Measurements from ENCODE around the gene SLC25A53. TPM values are rescaled to one million over a fixed set of nuclear protein-coding genes. Genes with fewer than 3 reads are reported as not detected.
A peak's percentile ranks its signal among the peaks of the same experiment; 100 is the strongest.

Gene SLC25A53
- total and polyA plus RNA-seq, 2 donors = 3.0 to 6.1 TPM

- 98% methylated on average over 3 of the region's 3 CpGs for WGBS
- H3K36me3 ChIP-seq (ENCODE audit: control insufficient read depth in 2 of 2, insufficient read depth in 2 of 2, low read length in 1 of 2) = no peaks in the 10 kb centered on the region
- H3K4me1 ChIP-seq (ENCODE audit: control insufficient read depth in 2 of 2, insufficient read depth in 2 of 2, low read length in 2 of 2) = peaks cover 0 to 2% of the 10 kb centered on the region in 2 donors
- H3K27me3 ChIP-seq (ENCODE audit: control insufficient read depth in 2 of 2, insufficient read depth in 1 of 2, low read length in 1 of 2) = no peaks in the 10 kb centered on the region
- no peak for DNase-seq (ENCODE audit: low read depth in 6 of 9, low spot score in 9 of 9)
- H3K4me3 ChIP-seq (ENCODE audit: low read length in 2 of 2) = no peak overlapping the region
- H3K27ac ChIP-seq (ENCODE audit: low read depth in 1 of 2, low read length in 1 of 2) = no peak overlapping the region
- H3K9me3 ChIP-seq (ENCODE audit: control insufficient read depth in 2 of 2, insufficient read depth in 1 of 2, low read length in 1 of 2) = no peaks in the 10 kb centered on the region
Measured at GRCh38 chrX:104137496-104137895, 19.3 kb downstream of the SLC25A53 start.

GRCh38 chrX:104136241-104137019, 20.4 kb downstream of the SLC25A53 start:
- WGBS = 35% methylated on average over 10 of the region's 10 CpGs
- no peaks in the 10 kb centered on the region for H3K9me3 ChIP-seq (ENCODE audit: control insufficient read depth in 2 of 2, insufficient read depth in 1 of 2, low read length in 1 of 2)
- no peaks in the 10 kb centered on the region for H3K36me3 ChIP-seq (ENCODE audit: control insufficient read depth in 2 of 2, insufficient read depth in 2 of 2, low read length in 1 of 2)
- peak in 8 of 9 donors; percentile 35 to 80 (median 54) for DNase-seq (ENCODE audit: low read depth in 6 of 9, low spot score in 9 of 9)
- H3K27ac ChIP-seq (ENCODE audit: low read depth in 1 of 2, low read length in 1 of 2) = no peak overlapping the region
- H3K4me3 ChIP-seq (ENCODE audit: low read length in 2 of 2) = no peak overlapping the region
- peaks cover 0 to 2% of the 10 kb centered on the region in 2 donors for H3K4me1 ChIP-seq (ENCODE audit: control insufficient read depth in 2 of 2, insufficient read depth in 2 of 2, low read length in 2 of 2)
- H3K27me3 ChIP-seq (ENCODE audit: control insufficient read depth in 2 of 2, insufficient read depth in 1 of 2, low read length in 1 of 2) = no peaks in the 10 kb centered on the region

GRCh38 chrX:104135677-104136076, 21.1 kb downstream of the SLC25A53 start:
- no peaks in the 10 kb centered on the region for H3K27me3 ChIP-seq (ENCODE audit: control insufficient read depth in 2 of 2, insufficient read depth in 1 of 2, low read length in 1 of 2)
- peaks cover 0 to 2% of the 10 kb centered on the region in 2 donors for H3K36me3 ChIP-seq (ENCODE audit: control insufficient read depth in 2 of 2, insufficient read depth in 2 of 2, low read length in 1 of 2)
- no peaks in the 10 kb centered on the region for H3K9me3 ChIP-seq (ENCODE audit: control insufficient read depth in 2 of 2, insufficient read depth in 1 of 2, low read length in 1 of 2)
- WGBS = 100% methylated on average over 1 of the region's 1 CpG
- H3K4me3 ChIP-seq (ENCODE audit: low read length in 2 of 2) = no peak overlapping the region
- peaks cover 0 to 2% of the 10 kb centered on the region in 2 donors for H3K4me1 ChIP-seq (ENCODE audit: control insufficient read depth in 2 of 2, insufficient read depth in 2 of 2, low read length in 2 of 2)
- no peak overlapping the region for H3K27ac ChIP-seq (ENCODE audit: low read depth in 1 of 2, low read length in 1 of 2)
- no peak for DNase-seq (ENCODE audit: low read depth in 6 of 9, low spot score in 9 of 9)

- 96% methylated on average over 5 of the region's 5 CpGs for WGBS
- DNase-seq (ENCODE audit: low read depth in 6 of 9, low spot score in 9 of 9) = no peak
- Histone ChIP-seq H3K4me1 (ENCODE audit: control insufficient read depth in 2 of 2, insufficient read depth in 2 of 2, low read length in 2 of 2) (peaks cover 0 to 2% of the 10 kb centered on the region in 2 donors), H3K9me3 (ENCODE audit: control insufficient read depth in 2 of 2, insufficient read depth in 1 of 2, low read length in 1 of 2) (no peaks in the 10 kb centered on the region), H3K27me3 (ENCODE audit: control insufficient read depth in 2 of 2, insufficient read depth in 1 of 2, low read length in 1 of 2) (no peaks in the 10 kb centered on the region), H3K4me3 (ENCODE audit: low read length in 2 of 2) (no peak overlapping the region), H3K27ac (ENCODE audit: low read depth in 1 of 2, low read length in 1 of 2) (no peak overlapping the region), H3K36me3 (ENCODE audit: control insufficient read depth in 2 of 2, insufficient read depth in 2 of 2, low read length in 1 of 2) (peaks cover 2 to 5% of the 10 kb centered on the region in 2 donors)
Measured at GRCh38 chrX:104134583-104135261, 22.1 kb downstream of the SLC25A53 start.

- no peak for DNase-seq (ENCODE audit: low read depth in 6 of 9, low spot score in 9 of 9)
- Histone ChIP-seq H3K9me3 (ENCODE audit: control insufficient read depth in 2 of 2, insufficient read depth in 1 of 2, low read length in 1 of 2) (no peaks in the 10 kb centered on the region), H3K36me3 (ENCODE audit: control insufficient read depth in 2 of 2, insufficient read depth in 2 of 2, low read length in 1 of 2) (peaks cover 2 to 5% of the 10 kb centered on the region in 2 donors), H3K4me3 (ENCODE audit: low read length in 2 of 2) (no peak overlapping the region), H3K27me3 (ENCODE audit: control insufficient read depth in 2 of 2, insufficient read depth in 1 of 2, low read length in 1 of 2) (no peaks in the 10 kb centered on the region), H3K4me1 (ENCODE audit: control insufficient read depth in 2 of 2, insufficient read depth in 2 of 2, low read length in 2 of 2) (no peaks in the 10 kb centered on the region), H3K27ac (ENCODE audit: low read depth in 1 of 2, low read length in 1 of 2) (no peak overlapping the region)
- WGBS = 97% methylated on average over 6 of the region's 6 CpGs
Measured at GRCh38 chrX:104130808-104131207, 26.0 kb downstream of the SLC25A53 start.

- H3K9me3 ChIP-seq (ENCODE audit: control insufficient read depth in 2 of 2, insufficient read depth in 1 of 2, low read length in 1 of 2) = no peaks in the 10 kb centered on the region
- no peak overlapping the region for H3K4me3 ChIP-seq (ENCODE audit: low read length in 2 of 2)
- no peak for DNase-seq (ENCODE audit: low read depth in 6 of 9, low spot score in 9 of 9)
- H3K4me1 ChIP-seq (ENCODE audit: control insufficient read depth in 2 of 2, insufficient read depth in 2 of 2, low read length in 2 of 2) = peaks cover 0 to 2% of the 10 kb centered on the region in 2 donors
- H3K27ac ChIP-seq (ENCODE audit: low read depth in 1 of 2, low read length in 1 of 2) = no peak overlapping the region
- H3K36me3 ChIP-seq (ENCODE audit: control insufficient read depth in 2 of 2, insufficient read depth in 2 of 2, low read length in 1 of 2) = peaks cover 2 to 5% of the 10 kb centered on the region in 2 donors
- WGBS = 96% methylated on average over 2 of the region's 2 CpGs
- H3K27me3 ChIP-seq (ENCODE audit: control insufficient read depth in 2 of 2, insufficient read depth in 1 of 2, low read length in 1 of 2) = no peaks in the 10 kb centered on the region
Measured at GRCh38 chrX:104126856-104127255, 30.0 kb downstream of the SLC25A53 start.

GRCh38 chrX:104122829-104123228, 34.0 kb downstream of the SLC25A53 start:
- peaks cover 0 to 2% of the 10 kb centered on the region in 2 donors for H3K4me1 ChIP-seq (ENCODE audit: control insufficient read depth in 2 of 2, insufficient read depth in 2 of 2, low read length in 2 of 2)
- H3K36me3 ChIP-seq (ENCODE audit: control insufficient read depth in 2 of 2, insufficient read depth in 2 of 2, low read length in 1 of 2) = no peaks in the 10 kb centered on the region
- WGBS = 16% methylated on average over 5 of the region's 5 CpGs
- peak in 2 of 9 donors; percentile 11 to 37 for DNase-seq (ENCODE audit: low read depth in 6 of 9, low spot score in 9 of 9)
- H3K27ac ChIP-seq (ENCODE audit: low read depth in 1 of 2, low read length in 1 of 2) = no peak overlapping the region
- no peaks in the 10 kb centered on the region for H3K27me3 ChIP-seq (ENCODE audit: control insufficient read depth in 2 of 2, insufficient read depth in 1 of 2, low read length in 1 of 2)
- H3K9me3 ChIP-seq (ENCODE audit: control insufficient read depth in 2 of 2, insufficient read depth in 1 of 2, low read length in 1 of 2) = no peaks in the 10 kb centered on the region
- no peak overlapping the region for H3K4me3 ChIP-seq (ENCODE audit: low read length in 2 of 2)

GRCh38 chrX:104118765-104119164, 38.0 kb downstream of the SLC25A53 start:
- 100% methylated on average over 1 of the region's 1 CpG for WGBS

GRCh38 chrX:104117759-104118158, 39.0 kb downstream of the SLC25A53 start:
- Histone ChIP-seq H3K36me3 (ENCODE audit: control insufficient read depth in 2 of 2, insufficient read depth in 2 of 2, low read length in 1 of 2) (no peaks in the 10 kb centered on the region), H3K4me3 (ENCODE audit: low read length in 2 of 2) (no peak overlapping the region), H3K4me1 (ENCODE audit: control insufficient read depth in 2 of 2, insufficient read depth in 2 of 2, low read length in 2 of 2) (peaks cover 0 to 7% of the 10 kb centered on the region in 2 donors), H3K27me3 (ENCODE audit: control insufficient read depth in 2 of 2, insufficient read depth in 1 of 2, low read length in 1 of 2) (peaks cover 0 to 16% of the 10 kb centered on the region in 2 donors), H3K9me3 (ENCODE audit: control insufficient read depth in 2 of 2, insufficient read depth in 1 of 2, low read length in 1 of 2) (no peaks in the 10 kb centered on the region), H3K27ac (ENCODE audit: low read depth in 1 of 2, low read length in 1 of 2) (no peak overlapping the region)
- no peak for DNase-seq (ENCODE audit: low read depth in 6 of 9, low spot score in 9 of 9)

More at GRCh38 chrX:104118765-104119164, 38.0 kb downstream of the SLC25A53 start:
- no peak overlapping the region for H3K4me3 ChIP-seq (ENCODE audit: low read length in 2 of 2)
- H3K4me1 ChIP-seq (ENCODE audit: control insufficient read depth in 2 of 2, insufficient read depth in 2 of 2, low read length in 2 of 2) = peaks cover 0 to 2% of the 10 kb centered on the region in 2 donors
- no peak overlapping the region for H3K27ac ChIP-seq (ENCODE audit: low read depth in 1 of 2, low read length in 1 of 2)
- peaks cover 0 to 7% of the 10 kb centered on the region in 2 donors for H3K27me3 ChIP-seq (ENCODE audit: control insufficient read depth in 2 of 2, insufficient read depth in 1 of 2, low read length in 1 of 2)
- H3K36me3 ChIP-seq (ENCODE audit: control insufficient read depth in 2 of 2, insufficient read depth in 2 of 2, low read length in 1 of 2) = no peaks in the 10 kb centered on the region
- H3K9me3 ChIP-seq (ENCODE audit: control insufficient read depth in 2 of 2, insufficient read depth in 1 of 2, low read length in 1 of 2) = no peaks in the 10 kb centered on the region
- DNase-seq (ENCODE audit: low read depth in 6 of 9, low spot score in 9 of 9) = no peak
